ENCODE measurements around the gene ZNF682. TPM values are rescaled to one million over a fixed set of nuclear protein-coding genes. Genes with fewer than 3 reads are reported as not detected.
A peak's percentile ranks its signal among the peaks of the same experiment; 100 is the strongest.

ZNF682 gene
- 21.7 and 27.5 TPM in 2 replicates for total RNA-seq (2021; fragmentation: NEBNext Ultra II Directional; extraction: Animal tissue kit (Norgen Biotek cat#: 25700))
- polyA plus RNA-seq (2011; rRNA removed), result 4.1 and 4.3 TPM in 2 replicates
- polyA plus RNA-seq (2011; cell fraction: cytosol; rRNA removed), result 9.3 TPM
- polyA plus RNA-seq (2011; cell fraction: nucleus; rRNA removed), result 6.8 TPM
- 8.4 to 20.3 TPM (median 11.0 TPM) in 4 replicates for polyA plus RNA-seq (2012, experiment 1 of 2)
- polyA plus RNA-seq (2012, experiment 2 of 2), result 3.1 TPM
- polyA plus RNA-seq (2013, experiment 1 of 2), result 17.0 TPM
- polyA plus RNA-seq (2013, experiment 2 of 2), result 17.2 TPM
- 15.2 and 22.3 TPM in 2 replicates for polyA minus RNA-seq (2011; rRNA and poly(A)+ RNA removed)
- 8.3 TPM for polyA minus RNA-seq (2011; cell fraction: cytosol; rRNA and poly(A)+ RNA removed)
- polyA minus RNA-seq (2011; cell fraction: nucleus; rRNA and poly(A)+ RNA removed), result 27.7 TPM
- long read RNA-seq, experiment 1, partial matches to known transcripts, result 0 of 7 reads
- long read RNA-seq, experiment 1, other reads (novel, unspliced or antisense), result 1 of 7 reads
- long read RNA-seq, experiment 2, partial matches to known transcripts, result 4 of 12 reads
- long read RNA-seq, experiment 2, other reads (novel, unspliced or antisense), result 2 of 12 reads

DNA sequence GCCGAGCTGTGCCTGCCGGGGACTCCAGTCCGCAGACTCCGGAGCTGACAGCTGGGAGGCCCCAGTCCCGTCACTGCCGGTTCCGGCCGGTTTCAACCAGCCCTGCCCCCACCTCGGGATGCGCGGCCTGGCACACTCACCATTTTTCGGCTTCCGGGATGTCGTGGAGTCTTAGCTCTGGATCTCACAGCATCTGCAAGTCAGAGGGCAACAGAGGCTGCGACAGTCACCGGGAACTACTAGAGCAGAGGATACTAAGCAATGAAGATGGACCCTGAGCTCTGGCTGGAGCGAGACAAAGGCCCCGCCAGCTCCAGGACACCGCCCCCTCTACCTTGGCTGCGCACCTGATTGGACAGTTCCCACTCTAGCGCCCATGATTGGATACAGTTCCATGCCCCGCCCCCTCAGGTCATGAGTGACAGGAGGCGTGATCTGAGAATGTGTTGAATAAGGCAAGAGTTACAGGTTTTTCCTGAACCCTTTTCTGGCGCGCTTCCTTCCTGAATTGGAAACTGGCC is at the start of gene ZNF682:
TSS of gene ZNF682 (minus strand) at position 303 of the 521 bp plus-strand sequence. CDS start at position 143, 160 bp downstream.
- H2BK120ac ChIP-seq (replicated peaks; ENCODE audit: low read depth, low read length), result no peak within 1 kb of the TSS
- no peak within 1 kb of the TSS; the same call in 1 of the 2 replicates for H3K18ac ChIP-seq (ENCODE audit: extremely low read depth, low read length)
- H4K91ac ChIP-seq (replicated peaks; ENCODE audit: insufficient read length, low read length), result peak within 1 kb of the TSS; percentile 73
- 4% methylated on average over 24 of the region's 25 CpGs; no CpG with 5 or more reads in 1 of the 2 experiments for WGBS, 2 experiments (ENCODE audit: extremely low coverage in 1 of 2, insufficient coverage in 1 of 2, insufficient read length in 1 of 2, insufficient replicate concordance in 2 of 2, low coverage in 1 of 2, low lambda C conversion rate in 2 of 2, missing lambda C conversion rate in 1 of 2)
- H3K4ac ChIP-seq (replicated peaks; ENCODE audit: insufficient read length, low read depth, low read length), result no peak within 1 kb of the TSS
- H3K36me3 ChIP-seq (ENCODE audit: control insufficient read depth in 2 of 4, insufficient read depth in 4 of 4, low read length in 3 of 4), result no peaks in the 10 kb centered on the region
- no peaks in the 10 kb centered on the region for H3K27me3 ChIP-seq (replicated peaks in 1 of 4; ENCODE audit: control insufficient read depth in 3 of 4, extremely low read depth in 1 of 4, insufficient read depth in 3 of 4, low read length in 3 of 4)
- peaks cover 0 to 29% of the 10 kb centered on the region in 2 experiments; a peak in 3 of 4 replicates for H3K79me2 ChIP-seq (ENCODE audit: control insufficient read depth in 1 of 2, insufficient read depth in 2 of 2, low read length in 2 of 2)
- H4K8ac ChIP-seq (ENCODE audit: extremely low read depth, insufficient read depth, low read length), result peak within 1 kb of the TSS; percentile 100
- peak within 1 kb of the TSS; percentile 96; the same call in 1 of the 2 replicates for H2AK5ac ChIP-seq (ENCODE audit: low read depth, low read length)
- 0 out of 2 replicates have a peak within 1 kb of the TSS, but pooled peaks have one; percentile 40 for H2BK15ac ChIP-seq (ENCODE audit: low read length)
- FAIRE-seq (peak; percentile 89), DNase-seq (ENCODE audit: low read depth in 1 of 2, low spot score in 2 of 2) (peak; percentile 93 to 98)
- peak within 1 kb of the TSS; percentile 93 to 100 (median 94) for H3K9ac ChIP-seq (replicated peaks in 1 of 4; ENCODE audit: extremely low read depth in 1 of 4, low read depth in 3 of 4, low read length in 3 of 4)
- no peak within 1 kb of the TSS for H3K14ac ChIP-seq (ENCODE audit: insufficient read length)
- ChIA-PET POLR2A (ENCODE audit: partially characterized antibody) (interaction anchor here (0.6 to 3.4 kb wide), 26 partner anchors 9 to 414 kb away, joined by 3 to 46 read pairs (median 4); partner anchors contain the start of genes ZNF90 and ZNF93), CTCF (ENCODE audit: partially characterized antibody) (interaction anchor here (0.6 to 2.0 kb wide), 7 partner anchors 9 to 1455 kb away, joined by 3 to 10 read pairs (median 3); partner anchors contain the start of gene ZNF90)
- H2BK20ac ChIP-seq (ENCODE audit: low read length), result no peak within 1 kb of the TSS
- peaks cover 0 to 2% of the 10 kb centered on the region in 2 experiments; a peak in 1 of 4 replicates for H3K9me3 ChIP-seq (ENCODE audit: insufficient read depth in 2 of 2, low read depth in 1 of 2, low read length in 1 of 2)
- H2AFZ ChIP-seq (ENCODE audit: low read length), result peak within 1 kb of the TSS; percentile 66; the same call in 1 of the 2 replicates
- H3K79me1 ChIP-seq (ENCODE audit: low read depth, low read length), result no peaks in the 10 kb centered on the region; the same call in 1 of the 2 replicates
- peak within 1 kb of the TSS; percentile 90 for H3K56ac ChIP-seq (replicated peaks; ENCODE audit: insufficient read length, low read depth, low read length)
- H3K4me2 ChIP-seq (ENCODE audit: insufficient read depth in 1 of 2, low read depth in 2 of 2, low read length in 2 of 2), result peak within 1 kb of the TSS; percentile 56 to 70
- peak within 1 kb of the TSS; percentile 95 for H2BK5ac ChIP-seq (ENCODE audit: low read depth, low read length)
- H2BK12ac ChIP-seq (ENCODE audit: low read depth, low read length), result peak within 1 kb of the TSS; percentile 82
- peak within 1 kb of the TSS; percentile 76 to 95 (median 89) for H3K4me3 ChIP-seq (ENCODE audit: extremely low read depth in 1 of 4, insufficient read depth in 2 of 4, low read depth in 3 of 4, low read length in 4 of 4)
- H3K27ac ChIP-seq (ENCODE audit: low read depth, low read length), result peak within 1 kb of the TSS; percentile 95
- peaks cover 4% of the 10 kb centered on the region; the same call in 1 of the 2 replicates for H3K23me2 ChIP-seq (ENCODE audit: low read depth, low read length)
- H4K5ac ChIP-seq (ENCODE audit: insufficient read length, low read depth, low read length), result peak within 1 kb of the TSS; percentile 91
- peaks cover 2 to 7% (median 6%) of the 10 kb centered on the region in 4 experiments; a peak in 3 of 7 replicates for H3K4me1 ChIP-seq (replicated peaks in 1 of 4; ENCODE audit: control insufficient read depth in 3 of 4, insufficient read depth in 4 of 4, low read length in 3 of 4)
- H4K20me1 ChIP-seq (replicated peaks in 1 of 2; ENCODE audit: control insufficient read depth in 1 of 2, insufficient read depth in 2 of 2, low read length in 2 of 2), result no peaks in the 10 kb centered on the region
- no peak within 1 kb of the TSS for H3K23ac ChIP-seq (ENCODE audit: insufficient read length)
- TF ChIP-seq SP2 (IDR thresholded peaks at IDR 0.05; ENCODE audit: low read length) (peak; percentile 45; the same call in 1 of the 2 replicates), PHF8 (conservative IDR thresholded peaks at IDR 0.05; ENCODE audit: low read depth, low read length) (peak; percentile 96), MAFK (IDR thresholded peaks at IDR 0.05; ENCODE audit: low read depth, low read length) (no peak), KDM1A (IDR thresholded peaks at IDR 0.05; ENCODE audit: borderline replicate concordance, low read length) (no peak), NANOG (IDR thresholded peaks at IDR 0.05; ENCODE audit: insufficient read depth, low read depth, low read length, poor library complexity, severe bottlenecking) (no peak), CREB1 (IDR thresholded peaks at IDR 0.05) (peak; percentile 51; the same call in 1 of the 2 replicates), HDAC6 (IDR thresholded peaks at IDR 0.05; ENCODE audit: low read depth, low read length) (no peak), CBX8 (IDR thresholded peaks at IDR 0.05; ENCODE audit: borderline replicate concordance, low read depth, low read length) (no peak)
- TF ChIP-seq, protein P1, sequence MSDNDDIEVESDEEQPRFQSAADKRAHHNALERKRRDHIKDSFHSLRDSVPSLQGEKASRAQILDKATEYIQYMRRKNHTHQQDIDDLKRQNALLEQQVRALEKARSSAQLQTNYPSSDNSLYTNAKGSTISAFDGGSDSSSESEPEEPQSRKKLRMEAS (IDR thresholded peaks at IDR 0.05), result peak; percentile 54
